Activated CD8-positive, alpha-beta memory T cell treated with anti-CD3 and anti-CD28 coated beads, Interleukin-2, amount 50 U/mL, for 24 hours (primary cell): ENCODE measurements around the gene GABBR2.

Experiments
- DNase-seq: peaks from one replicate; pipeline ENCODE4 v3.0.0-alpha.2; 2020; ENCODE audit errors: extremely low read depth

The GABBR2 gene

GRCh38 chr9:98442114-98442513 lies 266.6 kb downstream of the GABBR2 start:
- no peak for DNase-seq

- no peak for DNase-seq
These were observed 270.1 kb downstream of the GABBR2 start for GRCh38 chr9:98438666-98439065.

GRCh38 chr9:98437458-98438034 lies 271.2 kb downstream of the GABBR2 start:
- no peak for DNase-seq

GRCh38 chr9:98432960-98433359 lies 275.8 kb downstream of the GABBR2 start:
- DNase-seq = no peak

- DNase-seq = no peak
These were observed 276.6 kb downstream of the GABBR2 start for GRCh38 chr9:98432134-98432533.

- DNase-seq = no peak
These were observed 278.0 kb downstream of the GABBR2 start for GRCh38 chr9:98430535-98431292.

GRCh38 chr9:98429613-98430012 lies 279.1 kb downstream of the GABBR2 start:
- no peak for DNase-seq

GRCh38 chr9:98428454-98428853 lies 280.3 kb downstream of the GABBR2 start:
- DNase-seq = no peak

GRCh38 chr9:98427491-98427890 lies 281.2 kb downstream of the GABBR2 start:
- DNase-seq = no peak

- DNase-seq = no peak
These were observed 283.7 kb downstream of the GABBR2 start for GRCh38 chr9:98425079-98425478.

- DNase-seq = no peak
These were observed 289.5 kb downstream of the GABBR2 start for GRCh38 chr9:98419260-98419603.

- no peak for DNase-seq
These were observed 290.0 kb downstream of the GABBR2 start for GRCh38 chr9:98418578-98419259.

GRCh38 chr9:98416294-98417248 lies 292.2 kb downstream of the GABBR2 start:
- DNase-seq = no peak

- DNase-seq = no peak
These were observed 293.0 kb downstream of the GABBR2 start for GRCh38 chr9:98415782-98416181.

- DNase-seq = no peak
These were observed 295.7 kb downstream of the GABBR2 start for GRCh38 chr9:98413084-98413483.

GRCh38 chr9:98412101-98412842 lies 296.5 kb downstream of the GABBR2 start:
- DNase-seq = no peak

GRCh38 chr9:98410185-98410697 lies 298.5 kb downstream of the GABBR2 start:
- no peak for DNase-seq

GRCh38 chr9:98409719-98410118 lies 299.0 kb downstream of the GABBR2 start:
- no peak for DNase-seq

GRCh38 chr9:98406469-98406868 lies 302.3 kb downstream of the GABBR2 start:
- no peak for DNase-seq

- no peak for DNase-seq
These were observed 304.5 kb downstream of the GABBR2 start for GRCh38 chr9:98404237-98404636.

GRCh38 chr9:98403715-98404114 lies 305.0 kb downstream of the GABBR2 start:
- DNase-seq = no peak
